HepG2 (cell line): ENCODE data around the gene DTX2. TPM values are rescaled to one million over a fixed set of nuclear protein-coding genes. Genes with fewer than 3 reads are reported as not detected.

Source experiments
- BORCS8-MEF2B ChIP-seq: sonication (generic); formaldehyde crosslinking; IDR thresholded peaks from 2 replicates; pipeline ENCODE4 v1.8.0; 2022; ENCODE audit warnings: mild to moderate bottlenecking, missing genetic modification reagents
- CENPBD1 ChIP-seq: sonication (generic); formaldehyde crosslinking; IDR thresholded peaks from 2 replicates; pipeline ENCODE4 v1.8.0; 2022; ENCODE audit warnings: missing genetic modification reagents, low read depth, mild to moderate bottlenecking, borderline replicate concordance
- FOSL1 ChIP-seq: sonication (generic); formaldehyde crosslinking; IDR thresholded peaks from 2 replicates; pipeline ENCODE4 v1.9.0; 2021; ENCODE audit warnings: missing genetic modification reagents, borderline replicate concordance
- FOXC1 ChIP-seq: sonication (generic); formaldehyde crosslinking; IDR thresholded peaks from 2 replicates; pipeline ENCODE4 v1.8.0; 2022; ENCODE audit warnings: mild to moderate bottlenecking, missing genetic modification reagents, borderline replicate concordance
- GABPB1 ChIP-seq: IDR thresholded peaks from 2 replicates; pipeline ENCODE4 v1.6.1; 2016; ENCODE audit warnings: mild to moderate bottlenecking, missing genetic modification reagents, moderate library complexity, missing compliant biosample characterization
- MED13 ChIP-seq: sonication (generic); formaldehyde crosslinking; IDR thresholded peaks from 2 replicates; pipeline ENCODE4 v1.5.0; 2020; ENCODE audit warnings: missing genetic modification reagents
- MEF2D ChIP-seq: sonication (generic); formaldehyde crosslinking; IDR thresholded peaks from 2 replicates; pipeline ENCODE4 v1.5.1; 2020; ENCODE audit warnings: mild to moderate bottlenecking, missing genetic modification reagents
- NR2C2 ChIP-seq: sonication (generic); formaldehyde crosslinking; IDR thresholded peaks from 2 replicates; pipeline ENCODE4 v1.4.0; 2020; ENCODE audit warnings: missing genetic modification reagents, mild to moderate bottlenecking, moderate library complexity, borderline replicate concordance
- RAD51 ChIP-seq: fragments of 450-650 bp; IDR thresholded peaks from 2 replicates; pipeline ENCODE4 v1.6.1; 2016; ENCODE audit warnings: borderline replicate concordance
- RBAK ChIP-seq: sonication (generic); formaldehyde crosslinking; IDR thresholded peaks from 2 replicates; pipeline ENCODE4 v1.5.1; 2020; ENCODE audit warnings: mild to moderate bottlenecking, missing genetic modification reagents
- THAP11 ChIP-seq: IDR thresholded peaks from 2 replicates; pipeline ENCODE4 v1.6.1; 2016; ENCODE audit warnings: missing biosample characterization, missing genetic modification reagents
- ZBTB14 ChIP-seq: sonication (generic); formaldehyde crosslinking; IDR thresholded peaks from 2 replicates; pipeline ENCODE4 v1.4.0; 2020; ENCODE audit warnings: missing genetic modification reagents
- ZFP36 ChIP-seq: fragments of 150-350 bp; IDR thresholded peaks from 2 replicates; pipeline ENCODE4 v1.6.1; 2018; ENCODE audit warnings: borderline replicate concordance, low read length, low read depth; ENCODE audit not compliant: partially characterized antibody
- ZFY ChIP-seq: sonication (generic); formaldehyde crosslinking; IDR thresholded peaks from 2 replicates; pipeline ENCODE4 v1.4.0; 2020; ENCODE audit warnings: missing genetic modification reagents
- ZNF431 ChIP-seq: sonication (generic); formaldehyde crosslinking; IDR thresholded peaks from 2 replicates; pipeline ENCODE4 v1.9.0; 2022; ENCODE audit warnings: missing genetic modification reagents, low read depth, mild to moderate bottlenecking, borderline replicate concordance
- ZNF580 ChIP-seq: IDR thresholded peaks from 2 replicates; pipeline ENCODE4 v1.6.1; 2016; ENCODE audit warnings: low read depth, borderline replicate concordance
- ZNF644 ChIP-seq: IDR thresholded peaks from 2 replicates; pipeline ENCODE4 v1.6.1; 2016; ENCODE audit warnings: low read depth
- ZNF776 ChIP-seq: sonication (generic); formaldehyde crosslinking; IDR thresholded peaks from 2 replicates; pipeline ENCODE4 v1.4.0; 2020; ENCODE audit warnings: mild to moderate bottlenecking, missing genetic modification reagents
- ZSCAN12 ChIP-seq: sonication (generic); formaldehyde crosslinking; IDR thresholded peaks from 2 replicates; pipeline ENCODE4 v1.9.0; 2021; ENCODE audit warnings: mild to moderate bottlenecking, missing genetic modification reagents
- ZSCAN20 ChIP-seq: sonication (generic); formaldehyde crosslinking; IDR thresholded peaks from 2 replicates; pipeline ENCODE4 v1.4.0; 2020; ENCODE audit warnings: missing genetic modification reagents, mild to moderate bottlenecking, borderline replicate concordance
- polyA plus RNA-seq, 8 experiments: library from polyadenylated mRNA; depleted of rRNA in 3 of 8; stranded (reverse) in 7 of 8; unstranded in 1 of 8; fragments of >200 nt; fragmentation: Illumina TruSeq in 4 of 8; extraction: Trizol in 4 of 8; gene quantifications; 2 replicates each; pipeline versions ENCODE4 v1.2.1 to v1.2.3, GENCODE V29; 2011 to 2016; ENCODE audit warnings: low read depth in 4 of 8, missing spikeins in 1 of 8, mixed read lengths in 1 of 8; ENCODE audit not compliant: insufficient read depth in 1 of 8
- total RNA-seq, 5 experiments: library from RNA; depleted of rRNA; stranded (reverse); fragments of >200 nt; fragmentation: Illumina TruSeq; extraction: Trizol; gene quantifications; 2 replicates each; pipeline ENCODE4 v1.2.3, GENCODE V29; 2016; ENCODE audit warnings: low read depth in 1 of 5
- TF ChIP-seq, protein P1 (sequence below): sonication (generic); formaldehyde crosslinking; IDR thresholded peaks from 2 replicates; pipeline ENCODE4 v1.4.0; 2020; ENCODE audit warnings: low read depth, missing genetic modification reagents
- TF ChIP-seq, protein P2 (sequence below): sonication (generic); formaldehyde crosslinking; IDR thresholded peaks from 2 replicates; pipeline ENCODE4 v1.8.0; 2022; ENCODE audit warnings: missing genetic modification reagents, mild to moderate bottlenecking, moderate library complexity, borderline replicate concordance

DTX2 gene
- total and polyA plus RNA-seq, 2 of the 13 experiments (the other 11 are each of a cell fraction or from before 2014, with no cell fraction given) = 5.5 to 6.2 TPM

GRCh38 chr7:76512941-76513816 lies 51.7 kb downstream of the DTX2 start (continued):
- no peak for TF ChIP-seq CENPBD1 (CRISPR knock-in tag)
- TF ChIP-seq, protein P1, sequence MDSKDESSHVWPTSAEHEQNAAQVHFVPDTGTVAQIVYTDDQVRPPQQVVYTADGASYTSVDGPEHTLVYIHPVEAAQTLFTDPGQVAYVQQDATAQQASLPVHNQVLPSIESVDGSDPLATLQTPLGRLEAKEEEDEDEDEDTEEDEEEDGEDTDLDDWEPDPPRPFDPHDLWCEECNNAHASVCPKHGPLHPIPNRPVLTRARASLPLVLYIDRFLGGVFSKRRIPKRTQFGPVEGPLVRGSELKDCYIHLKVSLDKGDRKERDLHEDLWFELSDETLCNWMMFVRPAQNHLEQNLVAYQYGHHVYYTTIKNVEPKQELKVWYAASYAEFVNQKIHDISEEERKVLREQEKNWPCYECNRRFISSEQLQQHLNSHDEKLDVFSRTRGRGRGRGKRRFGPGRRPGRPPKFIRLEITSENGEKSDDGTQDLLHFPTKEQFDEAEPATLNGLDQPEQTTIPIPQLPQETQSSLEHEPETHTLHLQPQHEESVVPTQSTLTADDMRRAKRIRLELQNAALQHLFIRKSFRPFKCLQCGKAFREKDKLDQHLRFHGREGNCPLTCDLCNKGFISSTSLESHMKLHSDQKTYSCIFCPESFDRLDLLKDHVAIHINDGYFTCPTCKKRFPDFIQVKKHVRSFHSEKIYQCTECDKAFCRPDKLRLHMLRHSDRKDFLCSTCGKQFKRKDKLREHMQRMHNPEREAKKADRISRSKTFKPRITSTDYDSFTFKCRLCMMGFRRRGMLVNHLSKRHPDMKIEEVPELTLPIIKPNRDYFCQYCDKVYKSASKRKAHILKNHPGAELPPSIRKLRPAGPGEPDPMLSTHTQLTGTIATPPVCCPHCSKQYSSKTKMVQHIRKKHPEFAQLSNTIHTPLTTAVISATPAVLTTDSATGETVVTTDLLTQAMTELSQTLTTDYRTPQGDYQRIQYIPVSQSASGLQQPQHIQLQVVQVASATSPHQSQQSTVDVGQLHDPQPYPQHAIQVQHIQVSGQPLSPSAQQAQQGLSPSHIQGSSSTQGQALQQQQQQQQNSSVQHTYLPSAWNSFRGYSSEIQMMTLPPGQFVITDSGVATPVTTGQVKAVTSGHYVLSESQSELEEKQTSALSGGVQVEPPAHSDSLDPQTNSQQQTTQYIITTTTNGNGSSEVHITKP (CRISPR knock-in tag) = no peak
- TF ChIP-seq ZFP36 = no peak
- TF ChIP-seq ZBTB14 (CRISPR knock-in tag) = no peak
- TF ChIP-seq RBAK (CRISPR knock-in tag) = no peak
- no peak for TF ChIP-seq RAD51
- TF ChIP-seq, protein P2, sequence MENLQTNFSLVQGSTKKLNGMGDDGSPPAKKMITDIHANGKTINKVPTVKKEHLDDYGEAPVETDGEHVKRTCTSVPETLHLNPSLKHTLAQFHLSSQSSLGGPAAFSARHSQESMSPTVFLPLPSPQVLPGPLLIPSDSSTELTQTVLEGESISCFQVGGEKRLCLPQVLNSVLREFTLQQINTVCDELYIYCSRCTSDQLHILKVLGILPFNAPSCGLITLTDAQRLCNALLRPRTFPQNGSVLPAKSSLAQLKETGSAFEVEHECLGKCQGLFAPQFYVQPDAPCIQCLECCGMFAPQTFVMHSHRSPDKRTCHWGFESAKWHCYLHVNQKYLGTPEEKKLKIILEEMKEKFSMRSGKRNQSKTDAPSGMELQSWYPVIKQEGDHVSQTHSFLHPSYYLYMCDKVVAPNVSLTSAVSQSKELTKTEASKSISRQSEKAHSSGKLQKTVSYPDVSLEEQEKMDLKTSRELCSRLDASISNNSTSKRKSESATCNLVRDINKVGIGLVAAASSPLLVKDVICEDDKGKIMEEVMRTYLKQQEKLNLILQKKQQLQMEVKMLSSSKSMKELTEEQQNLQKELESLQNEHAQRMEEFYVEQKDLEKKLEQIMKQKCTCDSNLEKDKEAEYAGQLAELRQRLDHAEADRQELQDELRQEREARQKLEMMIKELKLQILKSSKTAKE (CRISPR knock-in tag) = peak; percentile 48; the same call in 1 of the 2 replicates
- 0 out of 2 replicates have a peak, but pooled peaks have one; percentile 28 for TF ChIP-seq NR2C2 (CRISPR knock-in tag)
- TF ChIP-seq FOSL1 (CRISPR knock-in tag) = no peak
- no peak for TF ChIP-seq ZSCAN12
- no peak for TF ChIP-seq BORCS8-MEF2B
- no peak for TF ChIP-seq ZNF644 (CRISPR knock-in tag)
- TF ChIP-seq ZFY (CRISPR knock-in tag) = no peak
- TF ChIP-seq THAP11 (CRISPR knock-in tag) = no peak
- no peak for TF ChIP-seq ZNF580
- TF ChIP-seq MED13 = no peak
- no peak for TF ChIP-seq FOXC1 (CRISPR knock-in tag)
- TF ChIP-seq ZNF431 (CRISPR knock-in tag) = no peak
- no peak for TF ChIP-seq ZNF776 (CRISPR knock-in tag)
- TF ChIP-seq ZSCAN20 = no peak
- peak; percentile 11; the same call in 1 of the 2 replicates for TF ChIP-seq GABPB1 (CRISPR knock-in tag)
- TF ChIP-seq MEF2D (CRISPR knock-in tag) = 0 out of 2 replicates have a peak, but pooled peaks have one; percentile 27
